Measurements from ENCODE around the gene NUP133. TPM values are rescaled to one million over a fixed set of nuclear protein-coding genes. Genes with fewer than 3 reads are reported as not detected.

The NUP133 gene
- total RNA-seq (2014; rRNA removed; shearing (Covaris generic)) (54.5 and 65.4 TPM in 2 replicates), polyA plus RNA-seq (2016; fragmentation: Nextera tagmentation; extraction: Ambion mirVana) (25.0 and 29.5 TPM in 2 replicates)
- long read RNA-seq, full-length matches to known transcripts: 6 of 11 reads
- long read RNA-seq, partial matches to known transcripts: 5 of 11 reads
- long read RNA-seq, other reads (novel, unspliced or antisense): 0 of 11 reads

DNA sequence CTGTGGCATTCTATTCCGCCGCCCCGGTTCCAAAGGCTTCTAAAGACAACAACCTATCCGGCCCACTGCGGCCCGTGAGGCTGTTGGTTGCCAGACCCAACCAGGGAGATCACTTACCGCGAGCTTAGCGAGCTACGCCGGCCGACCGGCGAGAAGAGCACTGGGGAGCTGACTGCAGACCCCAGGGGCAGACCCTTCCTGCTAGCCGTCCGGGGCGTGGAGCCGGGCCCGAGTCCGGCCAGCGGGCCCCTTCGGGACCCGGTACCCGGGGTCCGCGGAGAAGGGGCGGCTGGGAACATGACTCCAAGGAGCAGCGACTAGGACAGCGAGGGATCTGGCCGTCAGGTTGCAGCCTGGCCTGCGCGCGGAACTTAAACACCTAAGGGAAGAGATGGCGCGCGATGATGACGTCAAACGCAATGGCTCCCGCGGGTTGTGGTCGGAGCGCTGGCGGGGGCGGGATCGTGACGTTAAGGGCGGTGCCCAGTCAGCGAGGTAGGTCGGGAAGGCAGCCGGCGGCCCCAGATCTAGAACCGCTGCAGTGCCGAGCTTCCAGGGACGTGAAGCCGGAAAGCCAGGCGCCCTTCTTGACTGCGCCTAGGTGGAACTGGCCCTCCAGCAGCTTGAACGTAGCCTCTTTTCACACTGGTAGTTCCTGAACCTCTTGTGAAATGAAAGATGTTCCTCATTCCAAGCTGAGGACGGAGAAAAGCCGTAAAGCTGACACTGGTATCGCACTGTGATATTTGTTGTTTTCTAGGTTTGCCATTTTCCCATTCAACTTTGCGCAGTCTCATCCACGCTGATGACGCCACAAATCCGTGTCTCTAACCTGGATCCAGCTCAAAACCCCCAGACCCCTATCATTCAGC lies at the start of gene NUP133:
TSS of gene NUP133 (minus strand) at position 391 of the 872 bp plus-strand sequence. CDS start at position 299, 92 bp downstream.
- Histone ChIP-seq H3K9me2 (ENCODE audit: insufficient read depth) (no peaks in the 10 kb centered on the region), H2AFZ (peak within 1 kb of the TSS; percentile 88), H3K4me2 (peak within 1 kb of the TSS; percentile 91), H3K27ac (ENCODE audit: low read depth) (peak within 1 kb of the TSS; percentile 98), H3K36me3 (ENCODE audit: insufficient read depth) (no peaks in the 10 kb centered on the region), H3K27me3 (ENCODE audit: insufficient read depth) (no peaks in the 10 kb centered on the region), H3K4me3 (peak within 1 kb of the TSS; percentile 86), H4K20me1 (replicated peaks; ENCODE audit: insufficient read depth) (0 out of 2 replicates have a peak, but pooled peaks cover 3% of the 10 kb centered on the region), H3K79me2 (replicated peaks; ENCODE audit: insufficient read depth) (peaks cover 35% of the 10 kb centered on the region), H3F3A (replicated peaks; ENCODE audit: low read depth) (no peaks in the 10 kb centered on the region; the same call in 1 of the 2 replicates), H3K4me1 (ENCODE audit: insufficient read depth) (peaks cover 9% of the 10 kb centered on the region; the same call in 1 of the 2 replicates)
- ATAC-seq: peak; percentile 96
- Mint-ChIP-seq H3K4me1 (peaks cover 13% of the 10 kb centered on the region; the same call in 2 of the 3 replicates), H3K9me3 (no peaks in the 10 kb centered on the region), H3K4me3 (peak within 1 kb of the TSS; percentile 96), H3K27ac (peak within 1 kb of the TSS; percentile 99), H3K36me3 (ENCODE audit: low read depth) (peaks cover 3% of the 10 kb centered on the region; the same call in 1 of the 3 replicates), H3K27me3 (ENCODE audit: insufficient read depth, low read depth, poor library complexity) (peaks cover 5% of the 10 kb centered on the region)
- DNase-seq (ENCODE audit: low spot score): peak; percentile 100
- TF ChIP-seq, protein P1, sequence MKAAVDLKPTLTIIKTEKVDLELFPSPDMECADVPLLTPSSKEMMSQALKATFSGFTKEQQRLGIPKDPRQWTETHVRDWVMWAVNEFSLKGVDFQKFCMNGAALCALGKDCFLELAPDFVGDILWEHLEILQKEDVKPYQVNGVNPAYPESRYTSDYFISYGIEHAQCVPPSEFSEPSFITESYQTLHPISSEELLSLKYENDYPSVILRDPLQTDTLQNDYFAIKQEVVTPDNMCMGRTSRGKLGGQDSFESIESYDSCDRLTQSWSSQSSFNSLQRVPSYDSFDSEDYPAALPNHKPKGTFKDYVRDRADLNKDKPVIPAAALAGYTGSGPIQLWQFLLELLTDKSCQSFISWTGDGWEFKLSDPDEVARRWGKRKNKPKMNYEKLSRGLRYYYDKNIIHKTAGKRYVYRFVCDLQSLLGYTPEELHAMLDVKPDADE (IDR thresholded peaks at IDR 0.05): peak; percentile 67
- TF ChIP-seq ZNF114 (CRISPR knock-in tag; IDR thresholded peaks at IDR 0.05) (no peak), EZH2phosphoT487 (IDR thresholded peaks at IDR 0.05; ENCODE audit: unreplicated experiment) (no peak), POLR2AphosphoS5 (IDR thresholded peaks at IDR 0.05; ENCODE audit: low read depth) (peak; percentile 96), CREB1 (CRISPR knock-in tag; IDR thresholded peaks at IDR 0.05; ENCODE audit: low read depth) (peak; percentile 98), NANOG (IDR thresholded peaks at IDR 0.05; ENCODE audit: borderline replicate concordance) (no peak), STAT1 (IDR thresholded peaks at IDR 0.05; ENCODE audit: unreplicated experiment) (no peak), JUNB (IDR thresholded peaks at IDR 0.05; ENCODE audit: unreplicated experiment) (no peak)
- TF ChIP-seq, protein P2, sequence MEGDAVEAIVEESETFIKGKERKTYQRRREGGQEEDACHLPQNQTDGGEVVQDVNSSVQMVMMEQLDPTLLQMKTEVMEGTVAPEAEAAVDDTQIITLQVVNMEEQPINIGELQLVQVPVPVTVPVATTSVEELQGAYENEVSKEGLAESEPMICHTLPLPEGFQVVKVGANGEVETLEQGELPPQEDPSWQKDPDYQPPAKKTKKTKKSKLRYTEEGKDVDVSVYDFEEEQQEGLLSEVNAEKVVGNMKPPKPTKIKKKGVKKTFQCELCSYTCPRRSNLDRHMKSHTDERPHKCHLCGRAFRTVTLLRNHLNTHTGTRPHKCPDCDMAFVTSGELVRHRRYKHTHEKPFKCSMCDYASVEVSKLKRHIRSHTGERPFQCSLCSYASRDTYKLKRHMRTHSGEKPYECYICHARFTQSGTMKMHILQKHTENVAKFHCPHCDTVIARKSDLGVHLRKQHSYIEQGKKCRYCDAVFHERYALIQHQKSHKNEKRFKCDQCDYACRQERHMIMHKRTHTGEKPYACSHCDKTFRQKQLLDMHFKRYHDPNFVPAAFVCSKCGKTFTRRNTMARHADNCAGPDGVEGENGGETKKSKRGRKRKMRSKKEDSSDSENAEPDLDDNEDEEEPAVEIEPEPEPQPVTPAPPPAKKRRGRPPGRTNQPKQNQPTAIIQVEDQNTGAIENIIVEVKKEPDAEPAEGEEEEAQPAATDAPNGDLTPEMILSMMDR (conservative IDR thresholded peaks at IDR 0.05; ENCODE audit: low read depth in 2 of 2): no peak
- TF ChIP-seq, protein P3, sequence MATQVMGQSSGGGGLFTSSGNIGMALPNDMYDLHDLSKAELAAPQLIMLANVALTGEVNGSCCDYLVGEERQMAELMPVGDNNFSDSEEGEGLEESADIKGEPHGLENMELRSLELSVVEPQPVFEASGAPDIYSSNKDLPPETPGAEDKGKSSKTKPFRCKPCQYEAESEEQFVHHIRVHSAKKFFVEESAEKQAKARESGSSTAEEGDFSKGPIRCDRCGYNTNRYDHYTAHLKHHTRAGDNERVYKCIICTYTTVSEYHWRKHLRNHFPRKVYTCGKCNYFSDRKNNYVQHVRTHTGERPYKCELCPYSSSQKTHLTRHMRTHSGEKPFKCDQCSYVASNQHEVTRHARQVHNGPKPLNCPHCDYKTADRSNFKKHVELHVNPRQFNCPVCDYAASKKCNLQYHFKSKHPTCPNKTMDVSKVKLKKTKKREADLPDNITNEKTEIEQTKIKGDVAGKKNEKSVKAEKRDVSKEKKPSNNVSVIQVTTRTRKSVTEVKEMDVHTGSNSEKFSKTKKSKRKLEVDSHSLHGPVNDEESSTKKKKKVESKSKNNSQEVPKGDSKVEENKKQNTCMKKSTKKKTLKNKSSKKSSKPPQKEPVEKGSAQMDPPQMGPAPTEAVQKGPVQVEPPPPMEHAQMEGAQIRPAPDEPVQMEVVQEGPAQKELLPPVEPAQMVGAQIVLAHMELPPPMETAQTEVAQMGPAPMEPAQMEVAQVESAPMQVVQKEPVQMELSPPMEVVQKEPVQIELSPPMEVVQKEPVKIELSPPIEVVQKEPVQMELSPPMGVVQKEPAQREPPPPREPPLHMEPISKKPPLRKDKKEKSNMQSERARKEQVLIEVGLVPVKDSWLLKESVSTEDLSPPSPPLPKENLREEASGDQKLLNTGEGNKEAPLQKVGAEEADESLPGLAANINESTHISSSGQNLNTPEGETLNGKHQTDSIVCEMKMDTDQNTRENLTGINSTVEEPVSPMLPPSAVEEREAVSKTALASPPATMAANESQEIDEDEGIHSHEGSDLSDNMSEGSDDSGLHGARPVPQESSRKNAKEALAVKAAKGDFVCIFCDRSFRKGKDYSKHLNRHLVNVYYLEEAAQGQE (IDR thresholded peaks at IDR 0.05; ENCODE audit: unreplicated experiment): no peak
- TF ChIP-seq, protein P4, sequence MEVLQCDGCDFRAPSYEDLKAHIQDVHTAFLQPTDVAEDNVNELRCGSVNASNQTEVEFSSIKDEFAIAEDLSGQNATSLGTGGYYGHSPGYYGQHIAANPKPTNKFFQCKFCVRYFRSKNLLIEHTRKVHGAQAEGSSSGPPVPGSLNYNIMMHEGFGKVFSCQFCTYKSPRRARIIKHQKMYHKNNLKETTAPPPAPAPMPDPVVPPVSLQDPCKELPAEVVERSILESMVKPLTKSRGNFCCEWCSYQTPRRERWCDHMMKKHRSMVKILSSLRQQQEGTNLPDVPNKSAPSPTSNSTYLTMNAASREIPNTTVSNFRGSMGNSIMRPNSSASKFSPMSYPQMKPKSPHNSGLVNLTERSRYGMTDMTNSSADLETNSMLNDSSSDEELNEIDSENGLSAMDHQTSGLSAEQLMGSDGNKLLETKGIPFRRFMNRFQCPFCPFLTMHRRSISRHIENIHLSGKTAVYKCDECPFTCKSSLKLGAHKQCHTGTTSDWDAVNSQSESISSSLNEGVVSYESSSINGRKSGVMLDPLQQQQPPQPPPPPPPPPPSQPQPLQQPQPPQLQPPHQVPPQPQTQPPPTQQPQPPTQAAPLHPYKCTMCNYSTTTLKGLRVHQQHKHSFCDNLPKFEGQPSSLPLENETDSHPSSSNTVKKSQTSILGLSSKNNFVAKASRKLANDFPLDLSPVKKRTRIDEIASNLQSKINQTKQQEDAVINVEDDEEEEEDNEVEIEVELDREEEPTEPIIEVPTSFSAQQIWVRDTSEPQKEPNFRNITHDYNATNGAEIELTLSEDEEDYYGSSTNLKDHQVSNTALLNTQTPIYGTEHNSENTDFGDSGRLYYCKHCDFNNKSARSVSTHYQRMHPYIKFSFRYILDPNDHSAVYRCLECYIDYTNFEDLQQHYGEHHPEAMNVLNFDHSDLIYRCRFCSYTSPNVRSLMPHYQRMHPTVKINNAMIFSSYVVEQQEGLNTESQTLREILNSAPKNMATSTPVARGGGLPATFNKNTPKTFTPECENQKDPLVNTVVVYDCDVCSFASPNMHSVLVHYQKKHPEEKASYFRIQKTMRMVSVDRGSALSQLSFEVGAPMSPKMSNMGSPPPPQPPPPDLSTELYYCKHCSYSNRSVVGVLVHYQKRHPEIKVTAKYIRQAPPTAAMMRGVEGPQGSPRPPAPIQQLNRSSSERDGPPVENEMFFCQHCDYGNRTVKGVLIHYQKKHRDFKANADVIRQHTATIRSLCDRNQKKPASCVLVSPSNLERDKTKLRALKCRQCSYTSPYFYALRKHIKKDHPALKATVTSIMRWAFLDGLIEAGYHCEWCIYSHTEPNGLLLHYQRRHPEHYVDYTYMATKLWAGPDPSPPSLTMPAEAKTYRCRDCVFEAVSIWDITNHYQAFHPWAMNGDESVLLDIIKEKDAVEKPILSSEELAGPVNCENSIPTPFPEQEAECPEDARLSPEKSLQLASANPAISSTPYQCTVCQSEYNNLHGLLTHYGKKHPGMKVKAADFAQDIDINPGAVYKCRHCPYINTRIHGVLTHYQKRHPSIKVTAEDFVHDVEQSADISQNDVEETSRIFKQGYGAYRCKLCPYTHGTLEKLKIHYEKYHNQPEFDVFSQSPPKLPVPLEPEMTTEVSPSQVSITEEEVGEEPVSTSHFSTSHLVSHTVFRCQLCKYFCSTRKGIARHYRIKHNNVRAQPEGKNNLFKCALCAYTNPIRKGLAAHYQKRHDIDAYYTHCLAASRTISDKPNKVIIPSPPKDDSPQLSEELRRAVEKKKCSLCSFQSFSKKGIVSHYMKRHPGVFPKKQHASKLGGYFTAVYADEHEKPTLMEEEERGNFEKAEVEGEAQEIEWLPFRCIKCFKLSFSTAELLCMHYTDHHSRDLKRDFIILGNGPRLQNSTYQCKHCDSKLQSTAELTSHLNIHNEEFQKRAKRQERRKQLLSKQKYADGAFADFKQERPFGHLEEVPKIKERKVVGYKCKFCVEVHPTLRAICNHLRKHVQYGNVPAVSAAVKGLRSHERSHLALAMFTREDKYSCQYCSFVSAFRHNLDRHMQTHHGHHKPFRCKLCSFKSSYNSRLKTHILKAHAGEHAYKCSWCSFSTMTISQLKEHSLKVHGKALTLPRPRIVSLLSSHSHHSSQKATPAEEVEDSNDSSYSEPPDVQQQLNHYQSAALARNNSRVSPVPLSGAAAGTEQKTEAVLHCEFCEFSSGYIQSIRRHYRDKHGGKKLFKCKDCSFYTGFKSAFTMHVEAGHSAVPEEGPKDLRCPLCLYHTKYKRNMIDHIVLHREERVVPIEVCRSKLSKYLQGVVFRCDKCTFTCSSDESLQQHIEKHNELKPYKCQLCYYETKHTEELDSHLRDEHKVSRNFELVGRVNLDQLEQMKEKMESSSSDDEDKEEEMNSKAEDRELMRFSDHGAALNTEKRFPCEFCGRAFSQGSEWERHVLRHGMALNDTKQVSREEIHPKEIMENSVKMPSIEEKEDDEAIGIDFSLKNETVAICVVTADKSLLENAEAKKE (CRISPR knock-in tag; IDR thresholded peaks at IDR 0.05): no peak
